Pancreas (tissue), 10 donors: ENCODE data around the gene AMMECR1L. TPM values are rescaled to one million over a fixed set of nuclear protein-coding genes. Genes with fewer than 3 reads are reported as not detected.
"Not testable (repeated sequence)": the region's sequence is repeated elsewhere in the genome, so short reads cannot be mapped to it uniquely, and the experiment has no call there.

Experiments
- ATAC-seq, 4 donors: fragments of 200-7000 bp; cut with Tn5 transposase; one replicate each; pipeline versions ENCODE4 v1.8.0 to v1.9.1; 2020; ENCODE audit warnings: mild to moderate bottlenecking in 4 of 4, moderate library complexity in 4 of 4
- DNase-seq, 6 donors: peaks; one replicate each; pipeline ENCODE4 v3.0.0-alpha.2; 2020
- FAIRE-seq: peaks from 2 replicates; lab custom pipeline; 2012; peaks lifted over from hg19 to GRCh38; lab: Jason Lieb, UNC
- H3K27ac ChIP-seq, 4 donors: fragments of 200-600 bp; sonication (generic); 1 replicate in 3 of 4; 2 replicates in 1 of 4; pipeline versions ENCODE4 v1.5.0 to v1.8.0; 2020
- H3K27me3 ChIP-seq, 4 donors: fragments of 200-600 bp; one replicate each; pipeline ENCODE4 v1.8.0; 2021
- H3K36me3 ChIP-seq, 3 donors: fragments of 200-600 bp; sonication (generic) in 1 of 3; one replicate each; pipeline versions ENCODE4 v1.5.0 to v1.8.0; 2020 to 2021
- H3K4me1 ChIP-seq, 3 donors: fragments of 200-600 bp; one replicate each; pipeline ENCODE4 v1.8.0; 2021
- H3K4me3 ChIP-seq, 4 donors: fragments of 200-600 bp; sonication (generic) in 2 of 4; one replicate each; pipeline versions ENCODE4 v1.5.0 to v1.8.0; 2020 to 2021
- H3K9me3 ChIP-seq, 4 donors: fragments of 200-600 bp; one replicate each; pipeline ENCODE4 v1.8.0; 2021
- WGBS, 2 donors: extraction: QIAGEN DNeasy Blood & Tissue Kit; methylation state at CpG; one replicate each; pipeline ENCODE4 v1.1.7; 2013; 5-methylcytosine and 5-hydroxymethylcytosine counted together
- intact Hi-C, 3 donors: fragments of 100-400 bp; cut with DNase I; formaldehyde crosslinking; loops; one replicate each; pipeline versions ENCODE4 v1.11.1 to v1.14.2; 2022
- polyA plus RNA-seq, 2 donors: library from polyadenylated mRNA; stranded (reverse); fragments of 200-250 nt; gene quantifications; one replicate each; pipeline ENCODE4 v1.2.3, GENCODE V29; 2013
- total RNA-seq, 6 donors: library from RNA; stranded (reverse); fragmentation: NEBNext Ultra II Directional in 4 of 6; extraction: Animal tissue kit (Norgen Biotek cat#: 25700) in 4 of 6; gene quantifications; one replicate each; pipeline versions ENCODE4 v1.2.1 to v1.2.4, GENCODE V29; 2021 to 2023
- TF ChIP-seq, protein P1 (sequence below), 4 donors: fragments of 200-600 bp; sonication (generic) in 3 of 4; IDR thresholded peaks; one replicate each; pipeline versions ENCODE4 v1.5.0 to v1.8.0; 2021; ENCODE audit warnings: antibody characterized with exemption in 4 of 4
- donor health status: healthy with polysubstance abuse.
- donor health status: DM: no; HTN: no; CAD: no; lungs with moderate emphysema.
- donor health status: DM: no; HTN: no; CAD: no.
- donor health status: control.
- donor health status: control.
- donor health status: Bipolar disorder and iron deficiency.
- donor health status: DM: yes; HTN: yes; CAD: no.
- donor health status: DM: no; HTN: no; CAD: no.
- donor health status: DM: no; HTN: no; CAD: no.
- donor health status: DM: yes; HTN: yes; CAD: no.

The AMMECR1L gene
- total and polyA plus RNA-seq, 8 donors, result 5.1 to 8.9 (median 6.0) TPM

DNA sequence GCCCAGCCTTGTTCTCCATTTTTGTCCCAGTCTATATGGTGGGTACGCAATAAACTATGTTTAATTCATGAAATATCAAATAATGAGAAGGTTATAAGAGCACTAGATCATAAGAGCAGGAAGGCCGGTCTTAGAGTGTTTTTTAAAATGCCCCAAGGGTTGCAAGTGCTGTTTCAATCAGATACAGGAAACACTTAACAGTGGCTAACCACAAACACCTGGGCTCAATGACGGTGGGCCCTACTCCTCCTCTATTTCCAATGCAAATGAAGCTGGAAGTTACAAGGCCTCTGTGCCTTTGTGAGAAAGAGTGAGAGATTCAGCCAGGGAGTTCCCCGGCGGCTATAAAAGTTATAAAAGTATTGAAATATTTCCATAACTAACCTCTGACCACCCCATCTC, 55.9 kb downstream of the AMMECR1L start:
- Histone ChIP-seq H3K27ac (no peak overlapping the region), H3K4me1 (no peaks in the 10 kb centered on the region), H3K9me3 (no peaks in the 10 kb centered on the region), H3K4me3 (no peak overlapping the region), H3K36me3 (no peaks in the 10 kb centered on the region), H3K27me3 (no peaks in the 10 kb centered on the region)
- intact Hi-C loops, result no loop called here
- FAIRE-seq (no peak), ATAC-seq (no peak), DNase-seq (no peak)
- TF ChIP-seq, protein P1, sequence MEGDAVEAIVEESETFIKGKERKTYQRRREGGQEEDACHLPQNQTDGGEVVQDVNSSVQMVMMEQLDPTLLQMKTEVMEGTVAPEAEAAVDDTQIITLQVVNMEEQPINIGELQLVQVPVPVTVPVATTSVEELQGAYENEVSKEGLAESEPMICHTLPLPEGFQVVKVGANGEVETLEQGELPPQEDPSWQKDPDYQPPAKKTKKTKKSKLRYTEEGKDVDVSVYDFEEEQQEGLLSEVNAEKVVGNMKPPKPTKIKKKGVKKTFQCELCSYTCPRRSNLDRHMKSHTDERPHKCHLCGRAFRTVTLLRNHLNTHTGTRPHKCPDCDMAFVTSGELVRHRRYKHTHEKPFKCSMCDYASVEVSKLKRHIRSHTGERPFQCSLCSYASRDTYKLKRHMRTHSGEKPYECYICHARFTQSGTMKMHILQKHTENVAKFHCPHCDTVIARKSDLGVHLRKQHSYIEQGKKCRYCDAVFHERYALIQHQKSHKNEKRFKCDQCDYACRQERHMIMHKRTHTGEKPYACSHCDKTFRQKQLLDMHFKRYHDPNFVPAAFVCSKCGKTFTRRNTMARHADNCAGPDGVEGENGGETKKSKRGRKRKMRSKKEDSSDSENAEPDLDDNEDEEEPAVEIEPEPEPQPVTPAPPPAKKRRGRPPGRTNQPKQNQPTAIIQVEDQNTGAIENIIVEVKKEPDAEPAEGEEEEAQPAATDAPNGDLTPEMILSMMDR (IDR thresholded peaks at IDR 0.05), result no peak
- WGBS, 2 donors, result 75 to 76% methylated on average over 5 of the region's 5 CpGs

DNA sequence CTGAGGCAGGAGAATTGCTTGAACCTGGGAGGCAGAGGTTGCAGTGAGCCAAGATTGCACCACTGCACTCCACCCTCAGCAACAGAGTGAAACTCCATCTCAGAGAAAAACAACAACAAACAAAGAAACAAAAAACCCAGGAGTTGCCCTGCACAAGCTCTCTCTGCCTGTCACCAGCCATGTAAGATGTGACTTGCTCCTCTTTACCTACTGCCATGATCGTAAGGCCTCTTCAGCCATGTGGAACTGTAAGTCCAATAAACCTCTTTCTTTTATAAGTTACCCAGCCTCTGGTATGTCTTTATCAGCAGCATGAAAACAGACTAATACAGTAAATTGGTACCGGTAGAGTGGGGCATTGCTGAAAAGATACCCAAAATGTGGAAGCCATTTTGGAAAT, 59.0 kb downstream of the AMMECR1L start:
- 97 to 100% methylated on average over 2 of the region's 2 CpGs for WGBS, 2 donors
- H3K4me3 ChIP-seq, H3K27me3 ChIP-seq, intact Hi-C loops, H3K36me3 ChIP-seq, DNase-seq, H3K27ac ChIP-seq, FAIRE-seq, H3K4me1 ChIP-seq, ATAC-seq, H3K9me3 ChIP-seq: not testable (repeated sequence)

DNA sequence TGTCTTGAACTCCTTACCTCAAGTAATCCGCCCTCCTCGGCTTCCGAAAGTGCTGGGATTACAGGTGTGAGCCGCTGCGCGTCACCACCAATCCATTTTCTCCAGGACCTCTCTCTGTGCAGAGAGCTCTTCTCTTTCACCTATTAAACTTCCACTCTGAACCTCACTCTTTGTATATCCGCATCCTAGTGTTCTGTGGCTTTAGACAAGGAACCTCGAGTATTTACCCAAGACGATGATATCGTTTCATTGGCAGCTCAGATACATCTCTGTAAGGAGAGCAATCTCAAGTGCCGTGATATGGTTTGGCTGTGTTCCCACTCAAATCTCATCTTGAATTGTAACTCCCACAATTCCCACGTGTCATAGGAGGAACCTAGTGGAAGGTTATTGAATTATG, 59.7 kb downstream of the AMMECR1L start:
- intact Hi-C loops, result no loop called here
- ATAC-seq, result no peak

DNA sequence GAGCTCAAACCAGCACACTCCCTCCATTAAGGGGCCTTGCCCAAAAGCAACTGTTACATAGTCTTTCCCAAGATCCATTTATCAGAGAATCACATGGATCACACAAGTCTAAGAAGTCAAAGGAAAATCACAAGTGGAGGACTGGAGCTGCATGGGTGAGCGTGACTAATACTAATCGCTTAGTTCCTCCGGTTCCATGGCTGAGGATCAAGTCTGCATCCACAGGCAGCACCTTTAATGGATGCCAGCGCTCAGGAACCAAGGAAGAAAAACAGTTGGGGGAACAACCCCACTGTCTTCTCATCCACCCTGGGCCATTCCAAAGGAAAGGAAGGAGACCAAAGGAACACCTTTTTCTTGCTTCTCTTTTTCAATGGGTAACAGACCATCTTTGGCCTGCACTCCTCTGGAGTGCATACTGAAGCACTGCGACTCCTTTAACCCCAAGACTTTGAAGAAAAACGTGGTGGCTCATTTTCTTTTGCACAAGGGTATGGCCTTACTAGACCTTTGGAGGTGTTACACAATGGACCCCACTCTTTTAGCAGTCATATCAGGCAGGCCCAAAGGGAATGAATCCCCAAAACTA, 65.6 kb downstream of the AMMECR1L start:
- Histone ChIP-seq H3K4me3 (no peak overlapping the region), H3K4me1 (no peaks in the 10 kb centered on the region), H3K27ac (no peak overlapping the region), H3K9me3 (no peaks in the 10 kb centered on the region), H3K27me3 (no peaks in the 10 kb centered on the region), H3K36me3 (no peaks in the 10 kb centered on the region)
- no peak for FAIRE-seq
- no peak for DNase-seq
- intact Hi-C loops, result loop anchor here in 1 of 3 donors (2.0 kb wide), 1 partner anchor 29 kb away; no protein-coding TSS in a partner anchor
- TF ChIP-seq, protein P1 (IDR thresholded peaks at IDR 0.05), result no peak
- WGBS, 2 donors, result 78 to 81% methylated on average over 6 of the region's 6 CpGs
- ATAC-seq, result no peak

More for the DNA sequence above, 59.7 kb downstream of the AMMECR1L start:
- Histone ChIP-seq H3K4me1 (no peaks in the 10 kb centered on the region), H3K36me3 (no peaks in the 10 kb centered on the region), H3K27ac (no peak overlapping the region), H3K9me3 (no peaks in the 10 kb centered on the region), H3K27me3 (no peaks in the 10 kb centered on the region), H3K4me3 (no peak overlapping the region)
- FAIRE-seq (no peak), DNase-seq (no peak)
- TF ChIP-seq, protein P1 (IDR thresholded peaks at IDR 0.05), result no peak
- WGBS, 2 donors, result 76 to 89% methylated on average over 12 of the region's 12 CpGs

DNA sequence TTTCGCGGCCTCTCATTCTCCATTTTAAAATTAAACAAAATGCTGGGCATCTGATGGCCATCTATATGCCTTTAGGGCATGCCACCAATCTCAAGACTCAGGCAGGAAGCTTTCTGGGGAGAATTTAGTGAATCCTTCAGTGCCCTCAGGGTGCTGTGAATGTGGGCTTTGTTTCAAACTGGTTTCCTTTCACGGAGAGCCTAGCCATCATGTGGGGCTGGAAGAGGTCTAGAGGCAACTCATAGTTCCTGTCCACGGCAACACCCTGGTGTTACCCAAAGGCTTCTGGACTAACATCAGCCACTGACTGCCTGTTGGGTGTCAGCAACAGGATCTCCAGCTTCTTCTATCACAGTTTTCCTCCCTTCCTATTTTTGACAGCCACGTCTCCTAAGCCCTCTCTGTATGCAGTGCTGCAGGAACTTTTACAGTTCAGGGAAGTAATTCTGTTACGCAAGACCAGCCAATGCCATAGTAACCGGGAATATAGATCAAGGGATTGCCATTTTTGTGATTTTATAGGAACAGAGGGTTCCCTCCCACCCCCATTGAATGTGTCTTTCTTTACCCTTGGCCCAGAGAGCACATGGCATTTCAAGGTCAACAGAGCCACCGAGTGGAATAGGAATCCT, 66.8 kb downstream of the AMMECR1L start:
- Histone ChIP-seq H3K4me1 (no peaks in the 10 kb centered on the region), H3K9me3 (no peaks in the 10 kb centered on the region), H3K27me3 (no peaks in the 10 kb centered on the region), H3K27ac (no peak overlapping the region), H3K36me3 (no peaks in the 10 kb centered on the region), H3K4me3 (no peak overlapping the region)
- TF ChIP-seq, protein P1 (IDR thresholded peaks at IDR 0.05), result no peak
- WGBS, 2 donors, result 71 to 78% methylated on average over 8 of the region's 8 CpGs
- intact Hi-C loops, result no loop called here
- FAIRE-seq (no peak), DNase-seq (no peak), ATAC-seq (no peak)
